ENCODE measurements around the gene LPIN2. TPM values are rescaled to one million over a fixed set of nuclear protein-coding genes. Genes with fewer than 3 reads are reported as not detected.

LPIN2 gene
- total RNA-seq, 1 donor from 2014 or later: 16.5 TPM

- H3K4me3 ChIP-seq (ENCODE audit: insufficient read depth, low read depth, low read length): no peak overlapping the region
- H4K20me1 ChIP-seq (ENCODE audit: insufficient read depth, low read length): peaks cover 3% of the 10 kb centered on the region
- H3K4me2 ChIP-seq (ENCODE audit: low read length): peak overlapping the region; percentile 52
- H3K9me3 Mint-ChIP-seq (ENCODE audit: unreplicated experiment): peaks cover 3% of the 10 kb centered on the region
- peak; percentile 81 for DNase-seq (ENCODE audit: low read depth)
- no peak for FAIRE-seq
- no peaks in the 10 kb centered on the region for H3K27me3 Mint-ChIP-seq (ENCODE audit: low read depth, unreplicated experiment)
- H3K4me3 Mint-ChIP-seq (ENCODE audit: unreplicated experiment): no peak overlapping the region
- H3K27ac ChIP-seq (ENCODE audit: low read depth, low read length): peak overlapping the region; percentile 49
- no peak for TF ChIP-seq EZH2 (IDR thresholded peaks at IDR 0.05; ENCODE audit: insufficient read depth, low read length)
- TF ChIP-seq CTCF (IDR thresholded peaks at IDR 0.05; ENCODE audit: insufficient read depth, low read depth, low read length): no peak
- H3K4me1 ChIP-seq (ENCODE audit: insufficient read depth, low read length): peaks cover 4% of the 10 kb centered on the region
- no peaks in the 10 kb centered on the region for H3K27me3 ChIP-seq (ENCODE audit: insufficient read depth, low read length)
- H3K27ac Mint-ChIP-seq (ENCODE audit: unreplicated experiment): no peak overlapping the region
- no peaks in the 10 kb centered on the region for H3K36me3 Mint-ChIP-seq (ENCODE audit: low read depth, unreplicated experiment)
- no peaks in the 10 kb centered on the region for H3K36me3 ChIP-seq (ENCODE audit: insufficient read depth, low read length)
- peaks cover 11% of the 10 kb centered on the region for H3K4me1 Mint-ChIP-seq (ENCODE audit: low read depth, unreplicated experiment)
- H3K9me3 ChIP-seq (ENCODE audit: insufficient read depth, low read depth, low read length): no peaks in the 10 kb centered on the region
- no peak overlapping the region for H2AFZ ChIP-seq (ENCODE audit: low read depth, low read length)
- H3K9ac ChIP-seq (ENCODE audit: low read length): no peak overlapping the region
- H3K79me2 ChIP-seq (ENCODE audit: insufficient read depth, low read length): peaks cover 74% of the 10 kb centered on the region
Measured at GRCh38 chr18:2987876-2988790, 24.8 kb downstream of the LPIN2 start.

GRCh38 chr18:2986150-2986865 is 26.6 kb downstream of the LPIN2 start:
- DNase-seq (ENCODE audit: low read depth) (no peak), FAIRE-seq (no peak)
- H3K27me3 ChIP-seq (ENCODE audit: insufficient read depth, low read length): no peaks in the 10 kb centered on the region
- no peak overlapping the region for H3K9ac ChIP-seq (ENCODE audit: low read length)
- TF ChIP-seq CTCF (IDR thresholded peaks at IDR 0.05; ENCODE audit: insufficient read depth, low read depth, low read length): no peak
- no peak for TF ChIP-seq EZH2 (IDR thresholded peaks at IDR 0.05; ENCODE audit: insufficient read depth, low read length)
- Mint-ChIP-seq H3K4me3 (ENCODE audit: unreplicated experiment) (no peak overlapping the region), H3K4me1 (ENCODE audit: low read depth, unreplicated experiment) (peaks cover 25% of the 10 kb centered on the region), H3K9me3 (ENCODE audit: unreplicated experiment) (peaks cover 3% of the 10 kb centered on the region), H3K36me3 (ENCODE audit: low read depth, unreplicated experiment) (no peaks in the 10 kb centered on the region), H3K27me3 (ENCODE audit: low read depth, unreplicated experiment) (no peaks in the 10 kb centered on the region), H3K27ac (ENCODE audit: unreplicated experiment) (no peak overlapping the region)
- H3K36me3 ChIP-seq (ENCODE audit: insufficient read depth, low read length): no peaks in the 10 kb centered on the region
- H4K20me1 ChIP-seq (ENCODE audit: insufficient read depth, low read length): no peaks in the 10 kb centered on the region
- no peak overlapping the region for H3K4me3 ChIP-seq (ENCODE audit: insufficient read depth, low read depth, low read length)
- H3K4me1 ChIP-seq (ENCODE audit: insufficient read depth, low read length): peaks cover 15% of the 10 kb centered on the region
- H3K79me2 ChIP-seq (ENCODE audit: insufficient read depth, low read length): peaks cover 71% of the 10 kb centered on the region
- no peak overlapping the region for H3K27ac ChIP-seq (ENCODE audit: low read depth, low read length)
- H2AFZ ChIP-seq (ENCODE audit: low read depth, low read length): no peak overlapping the region
- no peaks in the 10 kb centered on the region for H3K9me3 ChIP-seq (ENCODE audit: insufficient read depth, low read depth, low read length)
- H3K4me2 ChIP-seq (ENCODE audit: low read length): no peak overlapping the region
